ENCODE measurements around the gene RUNX2. TPM values are rescaled to one million over a fixed set of nuclear protein-coding genes. Genes with fewer than 3 reads are reported as not detected.
"Not testable (repeated sequence)": the region's sequence is repeated elsewhere in the genome, so short reads cannot be mapped to it uniquely, and the experiment has no call there.

Gene RUNX2
- polyA plus RNA-seq, 4 donors: 3.1 to 9.5 (median 3.5) TPM

GRCh38 chr6:45450132-45450531 is 122.0 kb downstream of the RUNX2 start:
- no peak for DNase-seq (ENCODE audit: low read depth in 4 of 4, low spot score in 3 of 4)

- DNase-seq (ENCODE audit: low read depth in 4 of 4, low spot score in 3 of 4): no peak
These were observed 122.7 kb downstream of the RUNX2 start for GRCh38 chr6:45450831-45451230.

GRCh38 chr6:45454008-45454911 is 126.1 kb downstream of the RUNX2 start:
- no peak for DNase-seq (ENCODE audit: low read depth in 4 of 4, low spot score in 3 of 4)

- no peak for DNase-seq (ENCODE audit: low read depth in 4 of 4, low spot score in 3 of 4)
These were observed 127.3 kb downstream of the RUNX2 start for GRCh38 chr6:45455408-45455807.

GRCh38 chr6:45457141-45457540 is 129.0 kb downstream of the RUNX2 start:
- no peak for DNase-seq (ENCODE audit: low read depth in 4 of 4, low spot score in 3 of 4)

- DNase-seq (ENCODE audit: low read depth in 4 of 4, low spot score in 3 of 4): no peak
These were observed 130.5 kb downstream of the RUNX2 start for GRCh38 chr6:45458672-45459071.

GRCh38 chr6:45460166-45460565 is 132.0 kb downstream of the RUNX2 start:
- DNase-seq (ENCODE audit: low read depth in 4 of 4, low spot score in 3 of 4): no peak

- DNase-seq (ENCODE audit: low read depth in 4 of 4, low spot score in 3 of 4): no peak
These were observed 133.4 kb downstream of the RUNX2 start for GRCh38 chr6:45461486-45461885.

- DNase-seq (ENCODE audit: low read depth in 4 of 4, low spot score in 3 of 4): no peak
These were observed 134.3 kb downstream of the RUNX2 start for GRCh38 chr6:45462190-45463134.

GRCh38 chr6:45464685-45465084 is 136.6 kb downstream of the RUNX2 start:
- DNase-seq (ENCODE audit: low read depth in 4 of 4, low spot score in 3 of 4): no peak

GRCh38 chr6:45466686-45467085 is 138.6 kb downstream of the RUNX2 start:
- DNase-seq (ENCODE audit: low read depth in 4 of 4, low spot score in 3 of 4): no peak

- not testable (repeated sequence) for DNase-seq (ENCODE audit: low read depth in 4 of 4, low spot score in 3 of 4)
These were observed 139.3 kb downstream of the RUNX2 start for GRCh38 chr6:45467417-45467816.

GRCh38 chr6:45467853-45468252 is 139.7 kb downstream of the RUNX2 start:
- DNase-seq (ENCODE audit: low read depth in 4 of 4, low spot score in 3 of 4): no peak

GRCh38 chr6:45469663-45470062 is 141.5 kb downstream of the RUNX2 start:
- DNase-seq (ENCODE audit: low read depth in 4 of 4, low spot score in 3 of 4): no peak

- DNase-seq (ENCODE audit: low read depth in 4 of 4, low spot score in 3 of 4): no peak
These were observed 142.1 kb downstream of the RUNX2 start for GRCh38 chr6:45470131-45470738.

GRCh38 chr6:45472382-45472781 is 144.3 kb downstream of the RUNX2 start:
- DNase-seq (ENCODE audit: low read depth in 4 of 4, low spot score in 3 of 4): no peak

GRCh38 chr6:45473121-45473993 is 145.2 kb downstream of the RUNX2 start:
- DNase-seq (ENCODE audit: low read depth in 4 of 4, low spot score in 3 of 4): no peak

GRCh38 chr6:45474376-45474775 is 146.2 kb downstream of the RUNX2 start:
- DNase-seq (ENCODE audit: low read depth in 4 of 4, low spot score in 3 of 4): no peak

GRCh38 chr6:45476341-45476740 is 148.2 kb downstream of the RUNX2 start:
- no peak for DNase-seq (ENCODE audit: low read depth in 4 of 4, low spot score in 3 of 4)

GRCh38 chr6:45477278-45477677 is 149.1 kb downstream of the RUNX2 start:
- no peak for DNase-seq (ENCODE audit: low read depth in 4 of 4, low spot score in 3 of 4)
